T-helper 1 cell treated with Interleukin-12 subunit alpha and Interleukin-12 subunit beta and Interleukin-4 antibody, amounts not matched to agents 30 ng/mL and 1 ng/mL, for 36 hours (primary cell): ENCODE data around the gene NR2C1. TPM values are rescaled to one million over a fixed set of nuclear protein-coding genes. Genes with fewer than 3 reads are reported as not detected.
"Not testable (repeated sequence)": the region's sequence is repeated elsewhere in the genome, so short reads cannot be mapped to it uniquely, and the experiment has no call there.

Experiments
- intact Hi-C: fragments of 100-400 bp; cut with micrococcal nuclease; formaldehyde crosslinking; loops from one replicate; pipeline ENCODE4 v1.15.1; 2024
- total RNA-seq: library from RNA; stranded (reverse); gene quantifications from 2 replicates; pipeline ENCODE4 v1.2.3, GENCODE V29; 2022

Gene NR2C1
- total RNA-seq: 27.7 and 31.5 TPM in 2 replicates

DNA sequence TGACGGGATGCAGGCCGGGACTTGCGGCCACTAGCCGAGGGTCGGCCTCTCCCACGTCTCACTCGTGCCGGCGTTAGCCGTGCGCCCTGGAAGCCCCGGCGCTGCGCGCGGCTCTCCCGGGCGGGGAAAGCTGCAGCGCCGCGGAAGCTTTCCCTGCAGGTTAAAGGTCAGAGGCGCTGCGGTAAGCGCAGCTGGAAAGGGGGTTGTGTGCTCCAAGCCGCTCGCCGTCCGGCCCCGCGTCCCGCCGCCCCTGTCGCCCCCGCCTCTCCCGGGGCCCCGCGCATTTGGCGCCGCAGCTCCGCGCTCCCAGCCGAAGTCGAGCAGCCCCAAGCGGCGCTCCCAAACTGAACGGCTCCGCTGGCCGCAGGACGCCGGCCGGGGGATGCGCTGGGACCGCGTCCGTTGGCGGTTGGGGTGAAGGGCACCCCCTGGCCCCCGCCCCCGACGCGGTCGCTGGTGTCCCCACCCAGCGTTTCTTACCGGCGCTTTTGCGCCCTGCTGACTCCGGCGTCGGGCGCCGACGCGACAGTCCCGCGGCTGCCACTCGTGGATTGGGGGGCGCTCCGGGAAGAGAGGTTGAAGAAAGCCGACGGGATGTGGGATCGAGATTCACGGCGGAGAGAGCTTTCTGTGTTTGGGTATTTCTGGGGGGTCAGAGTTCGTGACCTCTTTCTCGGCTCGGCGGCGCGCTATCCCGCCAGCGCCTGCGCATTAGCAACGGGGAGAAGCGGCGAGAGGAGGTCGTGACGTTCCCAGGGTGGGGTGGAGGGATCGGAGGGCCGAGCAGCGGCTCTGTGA, at the start of gene NR2C1:
NR2C1 (minus strand) TSS at position 719 of the 798 bp plus-strand sequence. CDS start 6,234 bp downstream, outside the sequence.
- intact Hi-C loops: loop anchor here (1.0 to 10.0 kb wide), 19 partner anchors 30 to 1696 kb away; partner anchors contain the start of genes AMDHD1, CCDC38, CEP83 and CRADD

DNA sequence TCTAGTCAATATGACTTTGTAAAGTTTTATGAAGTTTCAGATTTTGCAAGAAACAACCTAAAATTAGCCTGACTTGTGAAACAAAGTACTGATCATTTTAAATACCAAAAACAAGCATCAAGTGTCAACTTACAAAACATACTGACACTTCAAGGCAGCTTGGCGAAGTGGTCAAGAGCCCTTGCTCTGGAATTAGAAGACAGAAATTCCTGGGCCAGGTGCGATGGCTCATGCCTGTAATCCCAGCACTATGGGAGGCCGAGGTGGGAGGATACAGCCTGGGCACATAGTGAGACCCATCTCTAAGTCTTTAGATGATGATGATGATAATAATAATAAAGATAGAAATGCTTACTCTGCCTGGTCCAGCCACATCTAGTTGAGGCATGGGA, 45.4 kb upstream of the NR2C1 start:
- intact Hi-C loops: loop anchor here (5.0 kb wide), 1 partner anchor 739 kb away; the partner anchor contains the start of gene SNRPF

DNA sequence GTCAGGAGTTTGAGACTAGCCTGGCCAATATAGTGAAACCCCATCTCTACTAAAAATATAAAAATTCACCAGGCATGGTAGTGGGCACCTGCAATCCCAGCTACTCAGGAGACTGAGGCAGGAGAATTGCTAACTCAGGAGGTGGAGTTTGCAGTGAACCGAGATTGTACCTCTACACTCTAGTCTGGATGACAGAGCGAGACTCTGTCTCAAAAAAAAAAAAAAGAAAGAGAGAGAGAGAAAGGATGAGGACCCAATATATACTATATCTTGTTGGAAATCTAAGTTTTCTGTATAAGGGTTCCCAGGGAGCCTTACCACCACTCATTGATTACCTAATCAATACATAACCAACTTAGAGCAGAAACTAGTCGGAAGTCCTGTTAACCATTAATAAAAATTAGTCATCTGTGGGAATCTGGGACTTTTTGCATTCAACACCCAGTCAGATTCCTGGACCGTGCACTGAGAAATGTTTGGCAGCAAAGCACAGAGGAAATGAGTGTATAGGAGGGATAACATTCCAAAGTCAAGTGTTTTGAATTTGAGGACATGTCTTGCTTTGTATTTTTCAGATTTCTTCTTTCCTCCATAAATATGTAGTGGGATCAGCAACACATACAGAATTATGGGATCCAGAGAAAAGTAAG, 44.8 kb upstream of the NR2C1 start:
- intact Hi-C loops: loop anchor here (5.0 kb wide), 1 partner anchor 739 kb away; the partner anchor contains the start of gene SNRPF

DNA sequence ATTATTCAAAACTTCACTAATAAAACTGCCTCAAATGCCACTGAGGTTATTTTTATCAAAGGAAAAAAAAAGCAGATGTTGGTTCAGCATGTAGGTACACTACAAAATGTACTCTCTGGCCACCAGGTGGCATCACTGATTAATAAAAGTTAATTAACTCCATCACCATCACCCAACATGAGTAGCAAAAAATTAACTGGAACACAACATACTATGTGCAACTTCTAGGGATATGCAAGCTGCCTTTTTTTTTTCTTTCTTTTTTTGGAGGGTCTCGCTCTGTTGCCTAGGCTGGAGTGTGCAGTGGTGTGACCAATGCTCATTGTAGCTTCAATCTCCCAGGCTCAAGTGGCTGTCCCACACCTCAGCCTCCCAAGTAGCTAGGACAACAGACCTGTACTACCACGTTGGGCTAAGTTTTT, 43.8 kb upstream of the NR2C1 start:
- intact Hi-C loops: loop anchor here (1.0 to 5.0 kb wide), 8 partner anchors 14 to 882 kb away; partner anchors contain the start of genes FGD6, SNRPF and VEZT

DNA sequence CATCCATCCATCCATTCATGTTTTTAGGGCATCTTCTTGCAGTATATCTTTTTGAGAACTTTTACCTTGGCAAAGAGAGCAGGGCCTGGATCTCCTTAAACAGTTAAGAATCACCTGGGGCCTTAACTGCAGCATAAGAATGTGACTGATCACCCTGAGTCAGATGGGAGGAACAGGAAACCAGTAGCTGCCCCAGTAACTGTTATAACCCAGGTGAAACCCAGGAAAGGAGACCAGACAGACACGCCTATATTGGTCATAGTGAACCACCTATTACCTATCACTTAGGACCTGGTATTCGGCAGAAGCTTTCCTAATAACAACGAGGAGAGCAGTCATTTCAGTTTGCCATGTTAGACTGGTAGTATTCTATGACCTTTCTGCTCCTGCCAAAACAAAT, 43.4 kb upstream of the NR2C1 start:
- intact Hi-C loops: loop anchor here (1.0 to 5.0 kb wide), 8 partner anchors 13 to 882 kb away; partner anchors contain the start of genes FGD6, SNRPF and VEZT

DNA sequence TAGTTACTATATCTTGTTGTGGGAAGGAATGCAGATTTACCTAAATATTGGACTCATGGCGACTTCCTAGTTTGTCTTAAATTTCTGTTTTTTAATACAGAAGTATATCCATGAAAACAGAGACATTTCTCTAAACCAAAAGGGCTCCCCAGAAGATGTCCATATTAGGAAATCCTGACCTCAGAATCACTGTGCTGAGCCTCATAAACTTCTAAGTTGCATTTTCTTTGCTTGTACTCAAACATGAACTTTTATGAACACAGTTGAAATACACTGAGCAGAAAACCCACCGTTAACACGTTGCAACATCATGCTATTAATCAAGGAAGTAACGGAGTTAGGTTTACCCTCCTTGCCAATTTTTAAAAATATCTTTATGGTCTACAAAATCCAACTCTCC, 42.9 kb upstream of the NR2C1 start:
- intact Hi-C loops: loop anchor here (2.0 to 5.0 kb wide), 3 partner anchors 698 to 882 kb away; partner anchors contain the start of gene SNRPF

DNA sequence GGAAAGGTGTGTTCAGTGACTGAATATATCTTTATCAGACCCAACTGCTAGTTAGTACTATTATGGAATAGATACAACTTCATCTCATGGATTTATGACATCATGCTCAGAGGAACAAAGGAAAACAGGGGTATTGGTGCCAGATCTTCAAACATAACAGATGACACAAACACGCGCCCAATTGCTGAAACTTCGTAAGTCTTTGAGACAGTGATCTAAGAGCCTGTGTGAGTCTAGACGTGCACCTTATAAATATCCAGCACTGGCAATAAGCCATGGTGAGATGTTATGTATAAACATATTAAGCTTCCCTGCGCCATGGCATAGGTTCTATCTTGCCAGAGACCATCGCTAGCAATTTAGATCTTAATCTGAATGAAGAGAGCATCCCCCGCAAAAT, 42.2 kb upstream of the NR2C1 start:
- intact Hi-C loops: loop anchor here (2.0 to 5.0 kb wide), 3 partner anchors 699 to 883 kb away; partner anchors contain the start of gene SNRPF

DNA sequence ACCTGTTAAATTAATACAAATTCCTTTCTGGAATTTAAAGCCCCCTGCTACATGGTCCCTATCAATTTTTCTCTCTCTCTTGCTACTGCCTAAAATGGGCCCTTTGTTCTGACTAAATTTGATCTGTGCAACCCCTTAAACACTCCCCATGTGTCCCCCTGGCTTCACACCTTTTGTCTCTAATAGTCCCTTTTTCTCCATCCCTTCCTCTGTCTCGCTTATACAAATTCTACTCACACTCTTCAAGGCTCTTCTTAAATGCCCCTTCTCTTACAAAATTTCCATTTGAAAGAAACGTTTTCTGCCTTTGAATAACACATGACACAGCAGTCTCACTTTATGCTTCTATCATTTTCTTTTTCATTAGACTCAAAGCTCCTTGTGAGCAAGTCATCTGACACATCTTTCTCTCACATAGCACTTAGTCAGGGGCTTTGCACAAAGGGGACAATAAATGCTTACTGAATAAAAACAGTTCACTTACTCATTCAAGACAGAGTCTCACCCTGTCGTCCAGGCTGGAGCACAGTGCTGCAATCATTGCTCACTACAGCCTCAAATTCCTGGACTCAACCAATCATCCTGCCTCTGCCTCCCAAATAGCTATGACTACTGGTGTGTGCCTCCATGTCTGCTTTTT, 41.5 kb upstream of the NR2C1 start:
- intact Hi-C loops: loop anchor here (5.0 kb wide), 1 partner anchor 742 kb away; the partner anchor contains the start of gene SNRPF

DNA sequence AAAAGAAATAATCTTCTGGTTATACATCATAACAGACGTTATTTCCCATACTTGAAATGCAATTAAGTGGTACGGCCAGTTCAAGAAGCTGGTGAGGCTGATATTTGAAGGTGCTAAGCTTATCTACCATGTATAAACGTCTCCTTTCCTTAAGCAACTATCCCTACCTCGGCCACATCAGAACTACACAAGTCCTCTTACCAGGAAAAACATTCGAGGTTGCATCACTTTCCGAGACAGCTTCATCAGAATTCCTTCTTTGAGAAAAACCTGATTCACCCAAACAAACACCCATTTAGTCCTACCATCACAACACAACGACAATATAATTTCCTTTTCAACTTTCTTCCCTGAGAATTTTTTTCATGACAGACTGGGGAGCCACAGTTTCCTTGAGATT, 33.9 kb upstream of the NR2C1 start:
- intact Hi-C loops: no loop called here

DNA sequence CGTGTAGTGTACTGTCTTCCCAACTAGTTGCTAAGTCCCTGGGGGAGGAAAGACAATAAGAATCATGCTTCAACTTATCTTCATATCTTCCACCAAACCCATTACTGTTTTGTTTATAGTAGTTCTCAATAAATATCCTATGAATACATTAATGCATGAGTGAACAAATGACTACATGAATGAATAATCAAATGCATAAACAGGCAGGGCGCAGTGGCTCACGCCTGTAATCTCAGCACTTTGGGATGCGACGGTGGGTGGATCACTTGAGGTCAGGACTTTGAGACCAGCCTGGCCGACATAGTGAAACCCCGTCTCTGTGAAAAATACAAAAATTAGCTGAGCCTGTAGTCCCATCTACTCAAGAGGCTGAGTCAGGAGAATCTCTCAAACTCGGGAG, 32.1 kb upstream of the NR2C1 start:
- intact Hi-C loops: no loop called here

DNA sequence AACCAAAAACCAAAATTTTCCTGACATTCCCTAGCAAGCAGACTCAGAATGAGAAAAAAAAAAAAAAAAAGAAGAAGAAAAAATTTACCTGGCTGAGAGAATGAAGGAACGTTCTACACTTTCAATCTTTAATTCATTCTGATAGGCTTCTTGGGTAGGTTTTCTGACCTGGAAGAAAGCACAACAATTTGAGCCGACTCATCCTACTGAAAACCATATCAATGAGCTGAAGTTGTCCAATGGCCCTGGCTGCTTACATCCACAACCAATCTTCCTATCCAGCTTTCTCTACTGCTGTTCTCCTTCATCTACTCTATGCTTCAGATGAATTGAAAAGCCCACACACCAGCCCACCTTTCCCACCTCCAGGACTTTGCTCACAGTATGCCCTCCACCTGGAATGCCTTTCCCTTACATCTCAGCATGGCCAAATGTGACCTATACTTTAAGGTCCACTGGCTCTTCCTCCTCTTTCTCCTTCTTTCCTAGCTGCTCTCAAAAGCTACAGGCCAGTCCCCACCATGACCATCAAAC, 31.6 kb upstream of the NR2C1 start:
- intact Hi-C loops: no loop called here

DNA sequence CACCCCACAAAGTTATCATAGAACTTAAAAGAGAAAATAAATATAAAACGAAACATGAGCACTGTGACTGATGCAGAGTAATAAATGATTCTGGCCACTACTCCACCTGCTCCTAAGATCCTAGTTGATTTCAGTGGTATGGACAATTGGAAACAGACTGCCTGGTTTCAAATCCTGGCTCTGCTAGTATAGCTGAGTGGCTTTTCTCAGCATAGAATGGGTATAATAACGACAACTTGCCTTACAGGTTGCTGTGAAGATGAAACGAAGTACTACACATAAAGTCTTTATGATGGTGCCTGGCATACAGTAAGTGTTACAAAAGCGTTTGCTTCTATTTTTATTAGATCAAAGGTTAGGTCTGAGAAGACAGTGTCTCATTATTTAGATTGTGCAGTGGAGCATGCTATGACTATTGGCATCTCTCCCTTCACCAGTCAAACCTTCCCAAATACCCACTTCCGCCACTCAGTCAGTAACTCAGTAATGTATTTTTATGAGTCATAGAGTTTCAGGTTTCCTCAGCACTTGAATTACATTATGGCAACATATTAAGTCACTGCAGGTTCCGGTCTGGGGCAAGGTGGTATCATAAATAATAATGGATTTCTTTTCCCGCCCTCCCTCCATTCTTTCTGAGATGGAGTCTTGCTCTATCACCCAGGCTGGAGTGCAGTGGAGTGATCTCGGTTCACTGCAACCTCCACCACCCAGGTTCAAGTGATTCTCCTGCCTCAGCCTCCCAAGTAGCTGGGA, 29.7 kb upstream of the NR2C1 start:
- intact Hi-C loops: loop anchor here (1.0 kb wide), 4 partner anchors 14 to 115 kb away; partner anchors contain the start of genes NDUFA12 and NR2C1

DNA sequence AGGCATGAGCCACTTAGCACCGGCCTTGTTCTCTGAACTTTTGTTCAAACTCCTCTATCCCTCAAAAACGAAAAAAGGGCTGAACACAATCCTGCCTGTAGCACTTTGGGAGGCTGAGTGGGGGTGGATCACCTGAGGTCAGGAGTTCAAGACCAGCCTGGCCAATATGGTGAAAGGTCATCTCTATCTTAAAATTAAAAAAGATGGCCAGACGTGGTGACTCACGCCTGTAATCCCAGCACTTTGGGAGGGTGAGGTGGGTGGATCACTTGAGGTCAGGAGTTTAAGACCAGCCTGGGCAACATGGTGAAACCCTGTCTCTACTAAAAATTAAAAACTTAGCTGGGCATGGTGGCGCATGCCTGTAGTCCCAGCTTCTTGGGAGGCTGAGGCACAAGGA, 28.5 kb upstream of the NR2C1 start:
- intact Hi-C loops: not testable (repeated sequence)

DNA sequence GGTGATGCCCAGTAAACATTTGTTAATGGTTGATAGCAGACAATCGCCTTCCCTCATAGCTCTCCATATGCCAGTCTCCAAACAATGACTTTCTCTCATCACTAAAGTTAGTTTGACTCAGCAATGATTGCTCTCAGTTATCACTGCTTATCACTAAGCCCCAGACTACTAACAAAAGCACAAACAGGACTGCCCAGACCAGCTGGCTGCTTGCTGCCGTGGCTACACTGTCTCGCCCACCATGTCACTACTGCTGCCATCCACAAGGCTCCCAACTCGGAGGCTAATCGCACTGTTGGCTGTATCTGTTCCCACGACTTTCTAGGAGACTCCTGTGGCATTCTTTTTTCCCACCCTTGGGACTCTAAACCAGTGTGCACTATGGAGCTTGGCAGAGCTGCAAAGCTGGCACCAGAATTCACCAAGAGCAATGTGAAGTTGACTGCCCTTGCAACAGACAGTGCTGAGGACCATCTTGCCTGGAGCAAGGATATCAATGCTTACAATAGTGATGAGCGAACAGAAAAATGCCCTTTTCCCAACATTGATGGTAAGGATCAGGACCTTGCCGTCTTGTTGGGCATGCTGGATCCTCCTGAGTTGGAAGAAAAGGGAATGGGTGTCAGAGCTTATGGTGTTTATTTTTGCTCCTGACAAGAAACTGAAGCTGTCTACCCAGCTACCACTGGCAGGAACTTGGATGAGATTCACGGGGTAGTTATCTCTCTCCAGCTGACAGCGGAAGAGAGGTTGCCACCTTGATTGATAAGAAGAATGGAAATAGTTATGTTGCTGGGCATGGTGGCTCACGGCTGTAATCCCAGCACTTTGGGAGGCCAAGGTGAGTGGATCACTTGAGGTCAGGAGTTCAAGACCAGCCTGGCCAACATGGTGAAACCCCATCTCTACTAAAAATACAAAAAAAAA, 27.1 kb upstream of the NR2C1 start:
- intact Hi-C loops: no loop called here

DNA sequence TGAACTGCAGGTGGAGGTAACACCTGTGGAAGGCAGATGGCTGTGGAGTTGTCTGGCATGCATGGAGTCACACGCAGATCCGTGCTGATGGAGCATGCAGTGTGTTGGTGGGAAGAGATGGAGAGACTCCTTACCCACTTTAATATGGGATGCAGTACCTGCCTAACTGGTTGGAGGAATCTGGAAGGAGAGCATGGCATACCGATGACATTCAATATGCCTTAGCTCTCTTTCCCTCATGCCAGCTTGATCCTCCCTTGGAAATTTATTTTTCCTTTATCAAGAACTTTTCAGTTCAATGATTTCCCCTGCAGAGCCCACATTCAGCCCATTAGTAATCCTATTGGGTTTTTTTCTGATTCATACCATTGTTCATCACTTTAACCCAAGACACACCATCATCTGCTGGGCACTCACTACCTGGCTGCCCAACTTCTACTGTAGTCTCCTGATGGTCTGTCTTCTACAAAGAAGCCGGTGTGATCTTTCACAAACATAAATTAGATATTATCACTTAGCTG, 25.9 kb upstream of the NR2C1 start:
- intact Hi-C loops: no loop called here

DNA sequence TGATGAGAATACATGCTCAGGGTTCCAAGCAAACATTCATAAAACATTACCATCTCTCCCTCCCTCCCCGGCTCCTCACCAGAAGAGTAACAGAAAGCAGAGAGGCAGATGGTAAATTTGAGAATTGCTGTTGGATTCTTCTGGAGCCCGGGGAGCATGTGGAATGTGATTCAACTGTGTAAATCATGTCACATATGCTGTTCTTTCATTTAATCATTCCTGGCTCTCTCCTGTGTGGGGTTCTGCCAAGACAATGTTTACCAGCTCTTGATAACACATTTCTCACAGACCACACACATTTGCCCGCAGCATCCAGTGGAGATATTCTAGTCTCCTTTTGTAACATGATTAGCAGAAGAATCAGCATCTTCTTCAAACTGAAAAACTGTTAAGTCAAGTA, 23.4 kb upstream of the NR2C1 start:
- intact Hi-C loops: no loop called here

DNA sequence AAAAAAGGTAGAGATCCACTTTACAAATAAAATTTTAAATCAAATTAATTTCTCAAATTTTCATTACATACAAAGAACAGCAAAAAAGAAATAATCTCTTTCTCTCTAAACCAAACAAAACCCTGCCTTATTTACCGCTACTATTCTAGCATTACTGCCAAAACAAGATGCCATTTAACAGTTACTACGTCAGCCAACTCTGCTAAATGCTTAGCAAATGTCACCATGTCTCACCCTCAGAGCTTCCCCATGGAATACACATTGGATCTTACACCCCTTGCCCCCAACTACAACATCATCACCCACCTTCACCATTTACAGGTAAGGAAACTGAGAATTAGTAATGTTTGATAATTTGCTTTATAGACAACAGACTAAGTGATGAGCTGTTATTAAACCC, 23.0 kb upstream of the NR2C1 start:
- intact Hi-C loops: no loop called here

DNA sequence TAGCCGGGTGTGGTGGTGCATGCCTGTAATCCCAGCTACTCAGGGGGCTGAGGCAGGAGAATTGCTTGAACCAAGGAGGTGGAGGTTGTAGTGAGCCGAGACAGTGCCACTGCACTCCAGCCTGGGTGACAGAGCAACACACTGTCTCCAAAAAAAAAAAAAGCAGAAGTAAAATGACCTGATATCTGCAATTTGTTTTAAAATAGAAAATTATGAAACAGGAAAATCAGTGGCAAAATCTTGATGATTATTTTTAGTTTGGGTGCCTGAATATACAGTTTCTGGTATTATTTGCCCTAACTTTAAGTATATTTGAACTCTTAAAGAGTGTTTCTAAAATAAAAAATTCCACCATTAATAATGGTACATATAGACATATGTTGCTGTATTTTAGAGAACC, 22.4 kb upstream of the NR2C1 start:
- intact Hi-C loops: not testable (repeated sequence)

DNA sequence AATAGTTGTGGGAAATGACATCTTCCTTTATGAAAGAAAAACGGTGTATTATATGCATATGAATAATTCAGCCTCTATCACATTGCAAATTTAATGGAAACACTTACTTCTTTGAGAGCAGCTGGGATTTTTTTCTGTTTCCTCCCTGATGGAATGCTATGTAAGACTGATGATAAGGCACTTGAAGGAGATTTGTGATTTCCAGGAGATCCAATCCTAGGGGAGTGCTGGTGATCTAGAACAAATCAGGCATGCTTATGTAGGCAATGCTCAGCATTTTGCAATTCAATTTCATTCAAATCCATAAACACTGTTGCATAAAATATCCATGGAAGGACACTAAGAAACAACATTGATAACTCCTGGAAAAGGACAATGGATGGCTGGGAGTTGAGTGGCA, 16.0 kb upstream of the NR2C1 start:
- intact Hi-C loops: no loop called here
